ENCODE data around the gene ALK.

- TF ChIP-seq CTCF (IDR thresholded peaks at IDR 0.05) = no peak
- no peak for TF ChIP-seq POLR2A (IDR thresholded peaks at IDR 0.05)
Measured at GRCh38 chr2:29480426-29480825, 441.0 kb downstream of the ALK start.

Data from Peyer's patch (tissue), 4 donors.